ENCODE measurements around the gene RXRB.

The RXRB gene

DNA sequence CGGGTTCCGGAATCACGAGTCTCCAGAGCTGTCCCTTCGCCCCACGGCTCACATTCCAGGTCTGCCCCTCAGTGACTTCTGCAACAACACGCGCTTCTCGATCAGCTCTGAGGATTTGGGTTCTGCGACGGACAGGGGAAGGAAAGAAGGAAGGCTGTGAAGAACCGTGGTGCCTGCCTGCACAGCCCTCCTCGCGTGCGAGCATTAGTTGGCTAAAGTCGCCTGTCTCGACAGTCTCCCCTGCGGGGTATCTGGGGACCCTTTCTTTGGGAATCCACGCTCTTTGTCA lies 48.1 kb upstream of the RXRB start:
- ChIA-PET POLR2A (interaction anchor here (0.6 to 4.8 kb wide), 19 partner anchors 12 to 277 kb away, joined by 3 to 65 read pairs (median 10); partner anchors contain the start of genes B3GALT4, HSD17B8, PFDN6 and RGL2), CTCF (interaction anchor here (0.6 to 6.1 kb wide), 56 partner anchors 9 to 801 kb away, joined by 3 to 76 read pairs (median 6); partner anchors contain the start of genes HSD17B8 and RING1)
- Histone ChIP-seq H3K4me3 (ENCODE audit: low read depth, low read length) (peak overlapping the region; percentile 34), H3K36me3 (ENCODE audit: control insufficient read depth in 2 of 2, insufficient read depth in 1 of 2, low read length in 2 of 2) (peaks cover 14 to 20% of the 10 kb centered on the region in 2 experiments; a peak in 2 of 3 replicates), H3K9me3 (ENCODE audit: control insufficient read depth, insufficient read depth, low read depth, low read length) (no peaks in the 10 kb centered on the region), H3K4me1 (ENCODE audit: control insufficient read depth, insufficient read depth, low read length) (peaks cover 12% of the 10 kb centered on the region), H3K27ac (ENCODE audit: extremely low read depth, low read depth, low read length) (peak overlapping the region; percentile 88)
- TF ChIP-seq OVOL3 (tag by site-specific recombination; IDR thresholded peaks at IDR 0.05), result no peak
- 0 out of 2 replicates have a peak, but pooled peaks have one; percentile 92 for TF ChIP-seq ZNF600 (tag by site-specific recombination; IDR thresholded peaks at IDR 0.05)
- TF ChIP-seq ZNF169 (tag by site-specific recombination; IDR thresholded peaks at IDR 0.05), result no peak
- peak; percentile 9; the same call in 1 of the 2 replicates for TF ChIP-seq ZNF394 (tag by site-specific recombination; IDR thresholded peaks at IDR 0.05; ENCODE audit: borderline replicate concordance)
- TF ChIP-seq ZNF366 (tag by site-specific recombination; conservative IDR thresholded peaks at IDR 0.05), result peak; percentile 56; the same call in 1 of the 2 replicates
- TF ChIP-seq ZNF623 (tag by site-specific recombination; IDR thresholded peaks at IDR 0.05), result 0 out of 2 replicates have a peak, but pooled peaks have one; percentile 2
- TF ChIP-seq ZNF2 (tag by site-specific recombination; IDR thresholded peaks at IDR 0.05), result peak; percentile 56; the same call in 1 of the 2 replicates
- 0 out of 2 replicates have a peak, but pooled peaks have one; percentile 6 for TF ChIP-seq GLIS2 (tag by site-specific recombination; IDR thresholded peaks at IDR 0.05)
- TF ChIP-seq KLF8 (tag by site-specific recombination; IDR thresholded peaks at IDR 0.05), result 0 out of 2 replicates have a peak, but pooled peaks have one; percentile 3
- TF ChIP-seq ZBTB17 (tag by site-specific recombination; IDR thresholded peaks at IDR 0.05), result peak; percentile 3
- TF ChIP-seq ZNF777 (tag by site-specific recombination; IDR thresholded peaks at IDR 0.05; ENCODE audit: borderline replicate concordance), result 0 out of 2 replicates have a peak, but pooled peaks have one; percentile 37
- TF ChIP-seq, protein P1, sequence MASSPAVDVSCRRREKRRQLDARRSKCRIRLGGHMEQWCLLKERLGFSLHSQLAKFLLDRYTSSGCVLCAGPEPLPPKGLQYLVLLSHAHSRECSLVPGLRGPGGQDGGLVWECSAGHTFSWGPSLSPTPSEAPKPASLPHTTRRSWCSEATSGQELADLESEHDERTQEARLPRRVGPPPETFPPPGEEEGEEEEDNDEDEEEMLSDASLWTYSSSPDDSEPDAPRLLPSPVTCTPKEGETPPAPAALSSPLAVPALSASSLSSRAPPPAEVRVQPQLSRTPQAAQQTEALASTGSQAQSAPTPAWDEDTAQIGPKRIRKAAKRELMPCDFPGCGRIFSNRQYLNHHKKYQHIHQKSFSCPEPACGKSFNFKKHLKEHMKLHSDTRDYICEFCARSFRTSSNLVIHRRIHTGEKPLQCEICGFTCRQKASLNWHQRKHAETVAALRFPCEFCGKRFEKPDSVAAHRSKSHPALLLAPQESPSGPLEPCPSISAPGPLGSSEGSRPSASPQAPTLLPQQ (tag by site-specific recombination; IDR thresholded peaks at IDR 0.05), result no peak
- TF ChIP-seq ZNF501 (tag by site-specific recombination; IDR thresholded peaks at IDR 0.05), result 0 out of 2 replicates have a peak, but pooled peaks have one; percentile 8
- TF ChIP-seq ZEB2 (tag by site-specific recombination; IDR thresholded peaks at IDR 0.05), result peak; percentile 7; the same call in 1 of the 2 replicates

GRCh38 chr6:33247977-33248642 lies 47.6 kb upstream of the RXRB start:
- ChIA-PET POLR2A (interaction anchor here (0.5 to 4.8 kb wide), 22 partner anchors 12 to 277 kb away, joined by 3 to 65 read pairs (median 8); partner anchors contain the start of genes B3GALT4, HSD17B8, PFDN6 and RGL2), CTCF (interaction anchor here (0.5 to 6.1 kb wide), 60 partner anchors 9 to 801 kb away, joined by 3 to 76 read pairs (median 6); partner anchors contain the start of genes HSD17B8 and RING1)
- Histone ChIP-seq H3K4me1 (ENCODE audit: control insufficient read depth, insufficient read depth, low read length) (peaks cover 12% of the 10 kb centered on the region), H3K27ac (ENCODE audit: extremely low read depth, low read depth, low read length) (peak overlapping the region; percentile 88), H3K9me3 (ENCODE audit: control insufficient read depth, insufficient read depth, low read depth, low read length) (no peaks in the 10 kb centered on the region), H3K4me3 (ENCODE audit: low read depth, low read length) (peak overlapping the region; percentile 34), H3K36me3 (ENCODE audit: control insufficient read depth in 2 of 2, insufficient read depth in 1 of 2, low read length in 2 of 2) (peaks cover 14 to 20% of the 10 kb centered on the region in 2 experiments; a peak in 2 of 3 replicates)
- TF ChIP-seq ZNF223 (tag by site-specific recombination; IDR thresholded peaks at IDR 0.05), result no peak
- no peak for TF ChIP-seq ZNF16 (tag by site-specific recombination; IDR thresholded peaks at IDR 0.05; ENCODE audit: low read depth)
- TF ChIP-seq ZNF214 (tag by site-specific recombination; IDR thresholded peaks at IDR 0.05; ENCODE audit: borderline replicate concordance), result no peak
- no peak for TF ChIP-seq ZNF664 (tag by site-specific recombination; IDR thresholded peaks at IDR 0.05)
- TF ChIP-seq ZNF341 (tag by site-specific recombination; IDR thresholded peaks at IDR 0.05; ENCODE audit: low read depth), result peak; percentile 76
- TF ChIP-seq ZSCAN16 (tag by site-specific recombination; IDR thresholded peaks at IDR 0.05), result no peak
- TF ChIP-seq ZNF398 (tag by site-specific recombination; IDR thresholded peaks at IDR 0.05), result no peak; the same call in 1 of the 2 replicates
- TF ChIP-seq ZNF48 (tag by site-specific recombination; IDR thresholded peaks at IDR 0.05), result no peak
- no peak for TF ChIP-seq ZNF311 (tag by site-specific recombination; IDR thresholded peaks at IDR 0.05; ENCODE audit: borderline replicate concordance)
- TF ChIP-seq ZNF596 (tag by site-specific recombination; IDR thresholded peaks at IDR 0.05), result no peak
- TF ChIP-seq GLIS1 (tag by site-specific recombination; IDR thresholded peaks at IDR 0.05), result peak; percentile 43; the same call in 1 of the 2 replicates
- TF ChIP-seq ZNF433 (tag by site-specific recombination; IDR thresholded peaks at IDR 0.05; ENCODE audit: low read depth), result no peak
- no peak for TF ChIP-seq BCL11B (tag by site-specific recombination; IDR thresholded peaks at IDR 0.05; ENCODE audit: low read depth)
- peak; percentile 34; the same call in 1 of the 2 replicates for TF ChIP-seq ZSCAN30 (tag by site-specific recombination; IDR thresholded peaks at IDR 0.05)
- TF ChIP-seq ZNF830 (tag by site-specific recombination; IDR thresholded peaks at IDR 0.05; ENCODE audit: low read depth), result no peak
- TF ChIP-seq, protein P2, sequence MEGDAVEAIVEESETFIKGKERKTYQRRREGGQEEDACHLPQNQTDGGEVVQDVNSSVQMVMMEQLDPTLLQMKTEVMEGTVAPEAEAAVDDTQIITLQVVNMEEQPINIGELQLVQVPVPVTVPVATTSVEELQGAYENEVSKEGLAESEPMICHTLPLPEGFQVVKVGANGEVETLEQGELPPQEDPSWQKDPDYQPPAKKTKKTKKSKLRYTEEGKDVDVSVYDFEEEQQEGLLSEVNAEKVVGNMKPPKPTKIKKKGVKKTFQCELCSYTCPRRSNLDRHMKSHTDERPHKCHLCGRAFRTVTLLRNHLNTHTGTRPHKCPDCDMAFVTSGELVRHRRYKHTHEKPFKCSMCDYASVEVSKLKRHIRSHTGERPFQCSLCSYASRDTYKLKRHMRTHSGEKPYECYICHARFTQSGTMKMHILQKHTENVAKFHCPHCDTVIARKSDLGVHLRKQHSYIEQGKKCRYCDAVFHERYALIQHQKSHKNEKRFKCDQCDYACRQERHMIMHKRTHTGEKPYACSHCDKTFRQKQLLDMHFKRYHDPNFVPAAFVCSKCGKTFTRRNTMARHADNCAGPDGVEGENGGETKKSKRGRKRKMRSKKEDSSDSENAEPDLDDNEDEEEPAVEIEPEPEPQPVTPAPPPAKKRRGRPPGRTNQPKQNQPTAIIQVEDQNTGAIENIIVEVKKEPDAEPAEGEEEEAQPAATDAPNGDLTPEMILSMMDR (tag by site-specific recombination; IDR thresholded peaks at IDR 0.05), result peak; percentile 95
- TF ChIP-seq KLF10 (tag by site-specific recombination; IDR thresholded peaks at IDR 0.05), result no peak
